Upper lobe of left lung (tissue), 6 donors: Measurements from ENCODE around the gene CCDC7. TPM values are rescaled to one million over a fixed set of nuclear protein-coding genes. Genes with fewer than 3 reads are reported as not detected.
"Not testable (repeated sequence)": the region's sequence is repeated elsewhere in the genome, so short reads cannot be mapped to it uniquely, and the experiment has no call there.

Experiments used
- ATAC-seq, 2 donors: fragments of 200-7000 bp; cut with Tn5 transposase; one replicate each; pipeline ENCODE4 v1.9.1; 2022; ENCODE audit warnings: mild to moderate bottlenecking in 2 of 2, moderate library complexity in 2 of 2; ENCODE audit not compliant: low FRiP score in 2 of 2
- DNase-seq, 2 donors: peaks; one replicate each; pipeline ENCODE4 v3.0.0-alpha.2; 2019 to 2020
- H3K27ac ChIP-seq, 4 donors: fragments of 200-600 bp; sonication (generic); one replicate each; pipeline ENCODE4 v1.5.1; 2016 to 2019
- H3K27me3 ChIP-seq, 4 donors: fragments of 200-600 bp; sonication (generic); one replicate each; pipeline ENCODE4 v1.5.1; 2017 to 2019
- H3K36me3 ChIP-seq, 4 donors: fragments of 200-600 bp; sonication (generic); one replicate each; pipeline ENCODE4 v1.5.1; 2016 to 2019
- H3K4me1 ChIP-seq, 4 donors: fragments of 200-600 bp; sonication (generic); one replicate each; pipeline ENCODE4 v1.5.1; 2018 to 2019
- H3K4me3 ChIP-seq, 4 donors: fragments of 200-600 bp; sonication (generic); one replicate each; pipeline ENCODE4 v1.5.1; 2017 to 2019; ENCODE audit warnings: mild to moderate bottlenecking in 2 of 4, moderate library complexity in 1 of 4
- H3K9me3 ChIP-seq, 4 donors: fragments of 200-600 bp; sonication (generic); one replicate each; pipeline ENCODE4 v1.5.1; 2018 to 2019
- EP300 ChIP-seq, 4 donors: sonication (generic); formaldehyde crosslinking; IDR thresholded peaks; one replicate each; pipeline ENCODE4 v1.5.1; 2017; ENCODE audit warnings: antibody characterized with exemption in 4 of 4, control low read depth in 2 of 4
- POLR2A ChIP-seq, 4 donors: fragments of 450-650 bp; IDR thresholded peaks; one replicate each; pipeline ENCODE4 v1.5.1; 2016 to 2017; ENCODE audit warnings: antibody characterized with exemption in 4 of 4, mild to moderate bottlenecking in 2 of 4
- POLR2AphosphoS5 ChIP-seq, 2 donors: sonication (generic); formaldehyde crosslinking; IDR thresholded peaks; one replicate each; pipeline ENCODE4 v1.5.1; 2017; ENCODE audit warnings: antibody characterized with exemption in 2 of 2
- WGBS, 2 donors: methylation state at CpG; one replicate each; pipeline ENCODE4 v1.1.5; 2017 to 2018; 5-methylcytosine and 5-hydroxymethylcytosine counted together
- total RNA-seq, 6 donors: library from RNA; depleted of rRNA in 4 of 6; stranded (reverse); fragments of >200 nt in 4 of 6; gene quantifications; one replicate each; pipeline versions ENCODE4 v1.1.0 to v1.2.1, GENCODE V29; 2016 to 2021
- TF ChIP-seq, protein P1 (sequence below), 6 experiments: fragments of 450-650 bp in 4 of 6; fragments of 200-600 bp in 2 of 6; sonication (generic) in 2 of 6; IDR thresholded peaks; one replicate each; pipeline ENCODE4 v1.5.1; 2016 to 2019; ENCODE audit warnings: antibody characterized with exemption in 6 of 6
- donor health status: DM: no; HTN: no; CAD: no; lungs with moderate emphysema.
- donor health status: DM: no; HTN: yes; CAD: no; lungs with severe emphysema.

Gene CCDC7
- total RNA-seq, 6 donors from 2014 or later: 6.4 to 39.8 (median 18.0) TPM

- no peak for TF ChIP-seq EP300 (IDR thresholded peaks at IDR 0.05)
- TF ChIP-seq, protein P1, sequence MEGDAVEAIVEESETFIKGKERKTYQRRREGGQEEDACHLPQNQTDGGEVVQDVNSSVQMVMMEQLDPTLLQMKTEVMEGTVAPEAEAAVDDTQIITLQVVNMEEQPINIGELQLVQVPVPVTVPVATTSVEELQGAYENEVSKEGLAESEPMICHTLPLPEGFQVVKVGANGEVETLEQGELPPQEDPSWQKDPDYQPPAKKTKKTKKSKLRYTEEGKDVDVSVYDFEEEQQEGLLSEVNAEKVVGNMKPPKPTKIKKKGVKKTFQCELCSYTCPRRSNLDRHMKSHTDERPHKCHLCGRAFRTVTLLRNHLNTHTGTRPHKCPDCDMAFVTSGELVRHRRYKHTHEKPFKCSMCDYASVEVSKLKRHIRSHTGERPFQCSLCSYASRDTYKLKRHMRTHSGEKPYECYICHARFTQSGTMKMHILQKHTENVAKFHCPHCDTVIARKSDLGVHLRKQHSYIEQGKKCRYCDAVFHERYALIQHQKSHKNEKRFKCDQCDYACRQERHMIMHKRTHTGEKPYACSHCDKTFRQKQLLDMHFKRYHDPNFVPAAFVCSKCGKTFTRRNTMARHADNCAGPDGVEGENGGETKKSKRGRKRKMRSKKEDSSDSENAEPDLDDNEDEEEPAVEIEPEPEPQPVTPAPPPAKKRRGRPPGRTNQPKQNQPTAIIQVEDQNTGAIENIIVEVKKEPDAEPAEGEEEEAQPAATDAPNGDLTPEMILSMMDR (IDR thresholded peaks at IDR 0.05): no peak
- TF ChIP-seq POLR2A (IDR thresholded peaks at IDR 0.05): no peak
Measured at GRCh38 chr10:32911285-32912016, 465.5 kb downstream of the CCDC7 start.

GRCh38 chr10:32917817-32918216 lies 471.9 kb downstream of the CCDC7 start:
- H3K36me3 ChIP-seq: peaks cover 6 to 75% (median 37%) of the 10 kb centered on the region in 4 donors
- not testable (repeated sequence) for ATAC-seq, H3K9me3 ChIP-seq, H3K27ac ChIP-seq, H3K27me3 ChIP-seq, H3K4me3 ChIP-seq, DNase-seq, H3K4me1 ChIP-seq
- 96 to 97% methylated on average over 5 of the region's 5 CpGs for WGBS, 2 donors

More at GRCh38 chr10:32911285-32912016, 465.5 kb downstream of the CCDC7 start:
- ATAC-seq (no peak), DNase-seq (no peak)
- H3K27me3 ChIP-seq: no peaks in the 10 kb centered on the region
- H3K9me3 ChIP-seq: no peaks in the 10 kb centered on the region
- H3K27ac ChIP-seq: no peak overlapping the region
- H3K36me3 ChIP-seq: peaks cover 6 to 83% (median 25%) of the 10 kb centered on the region in 4 donors
- H3K4me1 ChIP-seq: peaks cover 0 to 3% (median 0%) of the 10 kb centered on the region in 4 donors
- no peak overlapping the region for H3K4me3 ChIP-seq
- 65 to 78% methylated on average over 11 of the region's 11 CpGs for WGBS, 2 donors

GRCh38 chr10:32922170-32922569 lies 476.2 kb downstream of the CCDC7 start:
- no peaks in the 10 kb centered on the region for H3K4me1 ChIP-seq
- H3K9me3 ChIP-seq: no peaks in the 10 kb centered on the region
- TF ChIP-seq POLR2A (IDR thresholded peaks at IDR 0.05): no peak
- TF ChIP-seq EP300 (IDR thresholded peaks at IDR 0.05): no peak
- no peak for TF ChIP-seq POLR2AphosphoS5 (IDR thresholded peaks at IDR 0.05)
- TF ChIP-seq, protein P1 (IDR thresholded peaks at IDR 0.05): no peak
- H3K27ac ChIP-seq: no peak overlapping the region
- DNase-seq (no peak), ATAC-seq (no peak)
- H3K4me3 ChIP-seq: no peak overlapping the region
- no peaks in the 10 kb centered on the region for H3K27me3 ChIP-seq
- peaks cover 9 to 96% (median 54%) of the 10 kb centered on the region in 4 donors for H3K36me3 ChIP-seq
- WGBS, 2 donors: 89 to 94% methylated on average over 2 of the region's 2 CpGs

DNA sequence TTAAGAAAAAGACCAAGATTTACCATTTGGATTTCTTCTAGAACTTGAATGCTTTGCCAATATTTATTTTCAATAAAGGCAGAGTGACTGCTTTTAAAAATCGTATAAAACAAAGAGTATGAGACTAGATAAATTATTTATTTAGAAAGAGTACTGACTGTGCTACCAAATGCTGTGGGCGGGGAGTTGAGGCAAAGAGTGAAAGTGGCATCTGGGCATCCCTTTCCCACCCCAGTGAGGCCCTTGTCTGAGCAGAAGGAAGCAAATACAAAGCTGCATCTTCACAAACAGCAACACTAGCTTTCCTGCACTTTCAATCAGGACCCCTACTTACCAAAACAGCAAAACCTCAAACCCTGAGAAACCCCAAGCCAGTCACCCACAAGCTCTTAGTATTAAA lies 477.2 kb downstream of the CCDC7 start:
- TF ChIP-seq, protein P1 (IDR thresholded peaks at IDR 0.05): no peak
- TF ChIP-seq POLR2A (IDR thresholded peaks at IDR 0.05) (no peak), POLR2AphosphoS5 (IDR thresholded peaks at IDR 0.05) (no peak), EP300 (IDR thresholded peaks at IDR 0.05) (no peak)
- ATAC-seq (no peak), DNase-seq (no peak)
- Histone ChIP-seq H3K27ac (no peak overlapping the region), H3K36me3 (peaks cover 16 to 96% (median 64%) of the 10 kb centered on the region in 4 donors), H3K4me1 (no peaks in the 10 kb centered on the region), H3K9me3 (no peaks in the 10 kb centered on the region), H3K27me3 (no peaks in the 10 kb centered on the region), H3K4me3 (no peak overlapping the region)
- WGBS, 2 donors: 74 to 83% methylated on average over 2 of the region's 2 CpGs

DNA sequence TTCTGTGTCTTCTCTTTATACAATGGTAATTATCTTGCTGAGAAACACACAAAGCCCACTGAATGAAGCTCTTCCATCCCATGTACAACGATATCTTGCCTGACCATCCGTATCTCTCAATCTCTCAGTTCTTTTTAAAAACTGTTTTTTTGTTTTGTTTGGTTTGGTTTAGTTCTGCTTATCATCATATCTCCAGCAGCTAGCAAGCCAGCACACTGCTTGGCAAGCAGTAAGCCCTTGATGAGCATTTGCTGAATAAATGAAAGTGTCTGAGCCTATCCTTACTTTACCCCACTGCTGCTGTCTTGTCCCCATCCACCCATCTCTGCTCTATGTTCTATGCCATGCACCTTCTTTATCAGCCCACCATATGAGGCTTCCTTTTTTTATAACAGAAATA lies 477.9 kb downstream of the CCDC7 start:
- ATAC-seq (no peak), DNase-seq (no peak)
- Histone ChIP-seq H3K4me3 (no peak overlapping the region), H3K27ac (no peak overlapping the region), H3K4me1 (no peaks in the 10 kb centered on the region), H3K36me3 (peaks cover 16 to 95% (median 61%) of the 10 kb centered on the region in 4 donors), H3K27me3 (no peaks in the 10 kb centered on the region), H3K9me3 (no peaks in the 10 kb centered on the region)
- TF ChIP-seq POLR2A (IDR thresholded peaks at IDR 0.05) (no peak), POLR2AphosphoS5 (IDR thresholded peaks at IDR 0.05) (no peak), EP300 (IDR thresholded peaks at IDR 0.05) (no peak)
- TF ChIP-seq, protein P1 (IDR thresholded peaks at IDR 0.05): no peak
- 76 to 78% methylated on average over 2 of the region's 2 CpGs for WGBS, 2 donors

Other genes starting within 250 kb of the CCDC7 start
- 10 to 100 TPM; 26.2 to 82.8 (median 36.7) TPM for gene EPC1, start 99.0 kb upstream of the CCDC7 start, total RNA-seq